SU-DHL-6 (cell line): Measurements from ENCODE around the gene GDF10.

Experiments used
- EZH2phosphoT487 ChIP-seq: fragments of 200-600 bp; sonication (generic), shearing (Covaris generic); conservative IDR thresholded peaks from 2 replicates; pipeline ENCODE4 v1.6.1; 2018; ENCODE audit warnings: mild to moderate bottlenecking, antibody characterized with exemption, low read length, moderate library complexity, mixed read lengths
- TF ChIP-seq, protein P1 (sequence below): fragments of 200-600 bp; sonication (generic); IDR thresholded peaks from one replicate; pipeline ENCODE4 v1.5.1; 2017; ENCODE audit warnings: antibody characterized with exemption, mild to moderate bottlenecking, low read length, moderate library complexity; ENCODE audit not compliant: insufficient read depth, poor library complexity, severe bottlenecking

DNA sequence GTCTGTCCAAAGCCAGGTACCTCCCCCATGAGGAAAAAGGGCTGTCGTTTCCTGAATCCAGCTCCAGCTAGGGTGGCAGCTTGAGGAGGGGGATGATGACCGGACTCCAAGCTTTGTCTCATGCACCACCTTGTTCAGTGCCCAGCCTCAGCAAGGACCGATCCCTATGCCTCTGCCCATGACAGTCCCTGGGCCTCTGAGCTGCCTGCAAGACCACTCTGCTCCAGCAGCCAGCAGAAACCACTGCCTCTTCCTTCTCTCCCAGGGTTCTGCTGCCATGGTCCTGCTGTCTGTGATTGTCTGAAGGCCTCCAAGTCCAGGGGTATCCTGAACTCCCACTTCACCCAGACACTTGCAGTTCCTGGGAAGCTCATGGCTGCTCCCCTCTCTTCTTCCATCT is 21.3 kb upstream of the GDF10 start:
- TF ChIP-seq, protein P1, sequence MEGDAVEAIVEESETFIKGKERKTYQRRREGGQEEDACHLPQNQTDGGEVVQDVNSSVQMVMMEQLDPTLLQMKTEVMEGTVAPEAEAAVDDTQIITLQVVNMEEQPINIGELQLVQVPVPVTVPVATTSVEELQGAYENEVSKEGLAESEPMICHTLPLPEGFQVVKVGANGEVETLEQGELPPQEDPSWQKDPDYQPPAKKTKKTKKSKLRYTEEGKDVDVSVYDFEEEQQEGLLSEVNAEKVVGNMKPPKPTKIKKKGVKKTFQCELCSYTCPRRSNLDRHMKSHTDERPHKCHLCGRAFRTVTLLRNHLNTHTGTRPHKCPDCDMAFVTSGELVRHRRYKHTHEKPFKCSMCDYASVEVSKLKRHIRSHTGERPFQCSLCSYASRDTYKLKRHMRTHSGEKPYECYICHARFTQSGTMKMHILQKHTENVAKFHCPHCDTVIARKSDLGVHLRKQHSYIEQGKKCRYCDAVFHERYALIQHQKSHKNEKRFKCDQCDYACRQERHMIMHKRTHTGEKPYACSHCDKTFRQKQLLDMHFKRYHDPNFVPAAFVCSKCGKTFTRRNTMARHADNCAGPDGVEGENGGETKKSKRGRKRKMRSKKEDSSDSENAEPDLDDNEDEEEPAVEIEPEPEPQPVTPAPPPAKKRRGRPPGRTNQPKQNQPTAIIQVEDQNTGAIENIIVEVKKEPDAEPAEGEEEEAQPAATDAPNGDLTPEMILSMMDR: no peak
- no peak for TF ChIP-seq EZH2phosphoT487
